ENCODE measurements around the gene PLEKHB1.
A peak's percentile ranks its signal among the peaks of the same experiment; 100 is the strongest.

PLEKHB1 gene

GRCh38 chr11:73632996-73633395 lies 13.4 kb upstream of the PLEKHB1 start:
- peaks cover 10% of the 10 kb centered on the region for H3K4me1 ChIP-seq (ENCODE audit: control insufficient read depth, insufficient read depth, low read length)
- no peaks in the 10 kb centered on the region for H3K36me3 ChIP-seq (ENCODE audit: control insufficient read depth, insufficient read depth, low read length)
- H3K27me3 ChIP-seq (ENCODE audit: control insufficient read depth, insufficient read depth, low read length) = peaks cover 23% of the 10 kb centered on the region
- no peaks in the 10 kb centered on the region for H3K9me3 ChIP-seq (ENCODE audit: control insufficient read depth, insufficient read depth, low read length)
- H3K4me3 ChIP-seq (ENCODE audit: low read depth, low read length) = no peak overlapping the region
- H3K9ac ChIP-seq (ENCODE audit: low read depth, low read length) = no peak overlapping the region

GRCh38 chr11:73633999-73634398 lies 12.4 kb upstream of the PLEKHB1 start:
- Histone ChIP-seq H3K36me3 (ENCODE audit: control insufficient read depth, insufficient read depth, low read length) (no peaks in the 10 kb centered on the region), H3K9me3 (ENCODE audit: control insufficient read depth, insufficient read depth, low read length) (no peaks in the 10 kb centered on the region), H3K9ac (ENCODE audit: low read depth, low read length) (no peak overlapping the region), H3K4me3 (ENCODE audit: low read depth, low read length) (no peak overlapping the region), H3K4me1 (ENCODE audit: control insufficient read depth, insufficient read depth, low read length) (peaks cover 4% of the 10 kb centered on the region), H3K27me3 (ENCODE audit: control insufficient read depth, insufficient read depth, low read length) (peaks cover 19% of the 10 kb centered on the region)

GRCh38 chr11:73635721-73636120 lies 10.7 kb upstream of the PLEKHB1 start:
- Histone ChIP-seq H3K27me3 (ENCODE audit: control insufficient read depth, insufficient read depth, low read length) (peaks cover 7% of the 10 kb centered on the region), H3K9me3 (ENCODE audit: control insufficient read depth, insufficient read depth, low read length) (no peaks in the 10 kb centered on the region), H3K9ac (ENCODE audit: low read depth, low read length) (no peak overlapping the region), H3K4me1 (ENCODE audit: control insufficient read depth, insufficient read depth, low read length) (no peaks in the 10 kb centered on the region), H3K4me3 (ENCODE audit: low read depth, low read length) (no peak overlapping the region), H3K36me3 (ENCODE audit: control insufficient read depth, insufficient read depth, low read length) (no peaks in the 10 kb centered on the region)

- H3K27me3 ChIP-seq (ENCODE audit: control insufficient read depth, insufficient read depth, low read length) = peaks cover 5% of the 10 kb centered on the region
- H3K4me3 ChIP-seq (ENCODE audit: low read depth, low read length) = no peak overlapping the region
- H3K9me3 ChIP-seq (ENCODE audit: control insufficient read depth, insufficient read depth, low read length) = no peaks in the 10 kb centered on the region
- H3K4me1 ChIP-seq (ENCODE audit: control insufficient read depth, insufficient read depth, low read length) = no peaks in the 10 kb centered on the region
- H3K9ac ChIP-seq (ENCODE audit: low read depth, low read length) = no peak overlapping the region
- H3K36me3 ChIP-seq (ENCODE audit: control insufficient read depth, insufficient read depth, low read length) = no peaks in the 10 kb centered on the region
Measured at GRCh38 chr11:73636249-73636648, 10.1 kb upstream of the PLEKHB1 start.

GRCh38 chr11:73637012-73637411 lies 9.4 kb upstream of the PLEKHB1 start:
- H3K4me1 ChIP-seq (ENCODE audit: control insufficient read depth, insufficient read depth, low read length) = no peaks in the 10 kb centered on the region
- no peaks in the 10 kb centered on the region for H3K36me3 ChIP-seq (ENCODE audit: control insufficient read depth, insufficient read depth, low read length)
- H3K27me3 ChIP-seq (ENCODE audit: control insufficient read depth, insufficient read depth, low read length) = peaks cover 5% of the 10 kb centered on the region
- no peaks in the 10 kb centered on the region for H3K9me3 ChIP-seq (ENCODE audit: control insufficient read depth, insufficient read depth, low read length)
- H3K4me3 ChIP-seq (ENCODE audit: low read depth, low read length) = no peak overlapping the region
- no peak overlapping the region for H3K9ac ChIP-seq (ENCODE audit: low read depth, low read length)

GRCh38 chr11:73640592-73640991 lies 5.8 kb upstream of the PLEKHB1 start:
- Histone ChIP-seq H3K4me1 (ENCODE audit: control insufficient read depth, insufficient read depth, low read length) (peaks cover 6% of the 10 kb centered on the region), H3K4me3 (ENCODE audit: low read depth, low read length) (no peak overlapping the region), H3K27me3 (ENCODE audit: control insufficient read depth, insufficient read depth, low read length) (peaks cover 7% of the 10 kb centered on the region), H3K9ac (ENCODE audit: low read depth, low read length) (no peak overlapping the region), H3K9me3 (ENCODE audit: control insufficient read depth, insufficient read depth, low read length) (no peaks in the 10 kb centered on the region), H3K36me3 (ENCODE audit: control insufficient read depth, insufficient read depth, low read length) (no peaks in the 10 kb centered on the region)

GRCh38 chr11:73641668-73642067 lies 4.7 kb upstream of the PLEKHB1 start:
- H3K9ac ChIP-seq (ENCODE audit: low read depth, low read length) = no peak overlapping the region
- peaks cover 7% of the 10 kb centered on the region for H3K27me3 ChIP-seq (ENCODE audit: control insufficient read depth, insufficient read depth, low read length)
- H3K36me3 ChIP-seq (ENCODE audit: control insufficient read depth, insufficient read depth, low read length) = no peaks in the 10 kb centered on the region
- no peak overlapping the region for H3K4me3 ChIP-seq (ENCODE audit: low read depth, low read length)
- H3K4me1 ChIP-seq (ENCODE audit: control insufficient read depth, insufficient read depth, low read length) = peaks cover 7% of the 10 kb centered on the region
- no peaks in the 10 kb centered on the region for H3K9me3 ChIP-seq (ENCODE audit: control insufficient read depth, insufficient read depth, low read length)

GRCh38 chr11:73645121-73645969 lies 1.0 kb upstream of the PLEKHB1 start:
- no peaks in the 10 kb centered on the region for H3K36me3 ChIP-seq (ENCODE audit: control insufficient read depth, insufficient read depth, low read length)
- peaks cover 21% of the 10 kb centered on the region for H3K4me1 ChIP-seq (ENCODE audit: control insufficient read depth, insufficient read depth, low read length)
- peak overlapping the region; percentile 41 for H3K9ac ChIP-seq (ENCODE audit: low read depth, low read length)
- peak overlapping the region; percentile 74 for H3K4me3 ChIP-seq (ENCODE audit: low read depth, low read length)
- peaks cover 7% of the 10 kb centered on the region for H3K27me3 ChIP-seq (ENCODE audit: control insufficient read depth, insufficient read depth, low read length)
- no peaks in the 10 kb centered on the region for H3K9me3 ChIP-seq (ENCODE audit: control insufficient read depth, insufficient read depth, low read length)

GRCh38 chr11:73647459-73648100 lies 1.2 kb downstream of the PLEKHB1 start:
- Histone ChIP-seq H3K4me1 (ENCODE audit: control insufficient read depth, insufficient read depth, low read length) (peaks cover 24% of the 10 kb centered on the region), H3K27me3 (ENCODE audit: control insufficient read depth, insufficient read depth, low read length) (peaks cover 7% of the 10 kb centered on the region), H3K36me3 (ENCODE audit: control insufficient read depth, insufficient read depth, low read length) (no peaks in the 10 kb centered on the region), H3K9ac (ENCODE audit: low read depth, low read length) (no peak overlapping the region), H3K4me3 (ENCODE audit: low read depth, low read length) (peak overlapping the region; percentile 84), H3K9me3 (ENCODE audit: control insufficient read depth, insufficient read depth, low read length) (no peaks in the 10 kb centered on the region)

GRCh38 chr11:73648121-73648520 lies 1.7 kb downstream of the PLEKHB1 start:
- peaks cover 7% of the 10 kb centered on the region for H3K27me3 ChIP-seq (ENCODE audit: control insufficient read depth, insufficient read depth, low read length)

GRCh38 chr11:73648571-73649046 lies 2.2 kb downstream of the PLEKHB1 start:
- peaks cover 7% of the 10 kb centered on the region for H3K27me3 ChIP-seq (ENCODE audit: control insufficient read depth, insufficient read depth, low read length)
- no peaks in the 10 kb centered on the region for H3K9me3 ChIP-seq (ENCODE audit: control insufficient read depth, insufficient read depth, low read length)
- H3K36me3 ChIP-seq (ENCODE audit: control insufficient read depth, insufficient read depth, low read length) = no peaks in the 10 kb centered on the region
- H3K9ac ChIP-seq (ENCODE audit: low read depth, low read length) = no peak overlapping the region
- peaks cover 24% of the 10 kb centered on the region for H3K4me1 ChIP-seq (ENCODE audit: control insufficient read depth, insufficient read depth, low read length)
- no peak overlapping the region for H3K4me3 ChIP-seq (ENCODE audit: low read depth, low read length)

More at GRCh38 chr11:73648121-73648520, 1.7 kb downstream of the PLEKHB1 start:
- Histone ChIP-seq H3K36me3 (ENCODE audit: control insufficient read depth, insufficient read depth, low read length) (no peaks in the 10 kb centered on the region), H3K9me3 (ENCODE audit: control insufficient read depth, insufficient read depth, low read length) (no peaks in the 10 kb centered on the region), H3K9ac (ENCODE audit: low read depth, low read length) (no peak overlapping the region), H3K4me3 (ENCODE audit: low read depth, low read length) (peak overlapping the region; percentile 84), H3K4me1 (ENCODE audit: control insufficient read depth, insufficient read depth, low read length) (peaks cover 24% of the 10 kb centered on the region)

- Histone ChIP-seq H3K4me1 (ENCODE audit: control insufficient read depth, insufficient read depth, low read length) (peaks cover 24% of the 10 kb centered on the region), H3K27me3 (ENCODE audit: control insufficient read depth, insufficient read depth, low read length) (peaks cover 7% of the 10 kb centered on the region), H3K9me3 (ENCODE audit: control insufficient read depth, insufficient read depth, low read length) (no peaks in the 10 kb centered on the region), H3K4me3 (ENCODE audit: low read depth, low read length) (no peak overlapping the region), H3K9ac (ENCODE audit: low read depth, low read length) (no peak overlapping the region), H3K36me3 (ENCODE audit: control insufficient read depth, insufficient read depth, low read length) (no peaks in the 10 kb centered on the region)
Measured at GRCh38 chr11:73649206-73649605, 2.8 kb downstream of the PLEKHB1 start.

All from iPS-15b (cell line).